ENCODE results near the gene KMT2D. TPM values are rescaled to one million over a fixed set of nuclear protein-coding genes. Genes with fewer than 3 reads are reported as not detected.
A peak's percentile ranks its signal among the peaks of the same experiment; 100 is the strongest.
"Not testable (repeated sequence)": the region's sequence is repeated elsewhere in the genome, so short reads cannot be mapped to it uniquely, and the experiment has no call there.

Gene KMT2D
- total RNA-seq, 2 donors from 2014 or later = 137 to 139 TPM

DNA sequence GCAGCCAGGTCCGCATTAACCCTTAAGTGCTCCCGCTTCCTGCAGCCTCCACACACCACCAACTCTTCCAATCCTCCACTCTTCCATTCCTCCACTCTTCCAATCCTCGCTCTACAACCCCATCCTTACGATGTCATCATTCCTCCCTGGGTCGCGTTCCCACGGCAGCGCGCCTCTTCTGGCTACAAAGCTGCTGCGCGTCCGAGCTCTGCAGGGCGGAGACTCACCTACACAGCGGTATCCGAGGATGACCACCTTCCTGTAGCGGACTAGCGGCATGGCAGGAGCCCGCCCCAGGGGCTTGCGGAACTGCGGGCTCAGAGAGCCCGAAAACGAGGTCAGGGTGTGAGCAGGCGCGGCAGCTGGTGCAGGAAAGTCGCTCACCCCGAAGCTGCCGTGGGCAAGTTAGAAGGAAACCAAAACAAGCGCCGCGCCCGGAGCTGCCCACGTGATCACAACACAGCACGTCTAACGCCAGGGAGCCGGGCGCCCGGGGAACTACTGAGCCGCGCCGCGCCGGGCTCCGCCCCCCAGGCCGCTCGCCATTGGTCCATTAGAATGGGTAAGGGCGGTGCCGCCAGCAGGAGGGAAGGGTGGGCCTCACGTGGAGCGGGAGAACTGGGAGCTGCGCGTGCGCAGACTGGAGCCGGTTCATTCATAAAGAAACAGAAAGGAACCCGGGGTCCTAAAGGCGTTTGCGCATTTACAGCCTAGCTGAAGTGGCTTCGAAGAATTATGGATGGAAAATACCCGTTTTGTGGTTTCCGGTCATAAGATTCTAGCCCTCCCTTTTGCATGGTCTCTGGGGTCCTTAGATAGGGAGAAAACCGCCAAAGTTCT lies 9.1 kb upstream of the KMT2D start, which contains the start of gene RHEBL1:
RHEBL1 (minus strand) TSS at position 473 of the 840 bp plus-strand sequence; CDS start at position 279, 194 bp downstream.
- Mint-ChIP-seq H3K27ac (peak within 1 kb of the TSS; percentile 100), H3K4me3 (peak within 1 kb of the TSS; percentile 99), H3K27me3 (no peaks in the 10 kb centered on the region), H3K4me1 (peaks cover 23% of the 10 kb centered on the region), H3K36me3 (ENCODE audit: low read depth) (peaks cover 4% of the 10 kb centered on the region)
- no peaks in the 10 kb centered on the region for H3K9me3 ChIP-seq (ENCODE audit: control insufficient read depth, low read length, poor library complexity, severe bottlenecking)
- peak; percentile 99 for ATAC-seq
- peak; percentile 95 to 99 (median 97) for DNase-seq

- DNase-seq = no peak
- H3K27ac Mint-ChIP-seq = peak overlapping the region; percentile 100
- H3K36me3 Mint-ChIP-seq (ENCODE audit: low read depth) = peaks cover 5% of the 10 kb centered on the region
- H3K9me3 ChIP-seq (ENCODE audit: control insufficient read depth, low read length, poor library complexity, severe bottlenecking) = no peaks in the 10 kb centered on the region
- peak overlapping the region; percentile 99 for H3K4me3 Mint-ChIP-seq
- no peaks in the 10 kb centered on the region for H3K27me3 Mint-ChIP-seq
- H3K4me1 Mint-ChIP-seq = peaks cover 24% of the 10 kb centered on the region
- ATAC-seq = no peak
Observed at GRCh38 chr12:49068879-49069506, 8.4 kb upstream of the KMT2D start.

GRCh38 chr12:49066120-49066519 lies 5.5 kb upstream of the KMT2D start:
- Mint-ChIP-seq H3K27me3 (no peaks in the 10 kb centered on the region), H3K36me3 (ENCODE audit: low read depth) (peaks cover 7% of the 10 kb centered on the region), H3K4me1 (peaks cover 29% of the 10 kb centered on the region), H3K4me3 (no peak overlapping the region), H3K27ac (no peak overlapping the region)
- no peak for DNase-seq
- no peaks in the 10 kb centered on the region for H3K9me3 ChIP-seq (ENCODE audit: control insufficient read depth, low read length, poor library complexity, severe bottlenecking)
- ATAC-seq = no peak

- peak overlapping the region; percentile 41 for H3K27ac Mint-ChIP-seq
- ATAC-seq (no peak), DNase-seq (no peak)
- peaks cover 7% of the 10 kb centered on the region for H3K36me3 Mint-ChIP-seq (ENCODE audit: low read depth)
- no peaks in the 10 kb centered on the region for H3K27me3 Mint-ChIP-seq
- H3K4me1 Mint-ChIP-seq = peaks cover 23% of the 10 kb centered on the region
- H3K9me3 ChIP-seq (ENCODE audit: control insufficient read depth, low read length, poor library complexity, severe bottlenecking) = no peaks in the 10 kb centered on the region
- H3K4me3 Mint-ChIP-seq = no peak overlapping the region
Observed at GRCh38 chr12:49064767-49065152, 4.2 kb upstream of the KMT2D start.

GRCh38 chr12:49061916-49062315 lies 1.3 kb upstream of the KMT2D start:
- Mint-ChIP-seq H3K27ac (peak overlapping the region; percentile 92), H3K4me1 (peaks cover 35% of the 10 kb centered on the region)
- H3K4me3 Mint-ChIP-seq; H3K9me3 ChIP-seq (ENCODE audit: control insufficient read depth, low read length, poor library complexity, severe bottlenecking); DNase-seq; H3K36me3 Mint-ChIP-seq (ENCODE audit: low read depth); H3K27me3 Mint-ChIP-seq; ATAC-seq: not testable (repeated sequence)

GRCh38 chr12:49061157-49061650 lies 610 bp upstream of the KMT2D start:
- ATAC-seq = no peak
- peaks cover 42% of the 10 kb centered on the region for H3K4me1 Mint-ChIP-seq

GRCh38 chr12:49059299-49060171 lies 1.1 kb downstream of the KMT2D start:
- peak; percentile 3 for ATAC-seq
- peak overlapping the region; percentile 95 for H3K4me3 Mint-ChIP-seq
- DNase-seq = no peak
- H3K27me3 Mint-ChIP-seq = no peaks in the 10 kb centered on the region
- peaks cover 58% of the 10 kb centered on the region for H3K4me1 Mint-ChIP-seq
- H3K27ac Mint-ChIP-seq = peak overlapping the region; percentile 96
- H3K9me3 ChIP-seq (ENCODE audit: control insufficient read depth, low read length, poor library complexity, severe bottlenecking) = no peaks in the 10 kb centered on the region
- peaks cover 7% of the 10 kb centered on the region for H3K36me3 Mint-ChIP-seq (ENCODE audit: low read depth)

More at GRCh38 chr12:49061157-49061650, 610 bp upstream of the KMT2D start:
- H3K9me3 ChIP-seq (ENCODE audit: control insufficient read depth, low read length, poor library complexity, severe bottlenecking) = no peaks in the 10 kb centered on the region
- H3K36me3 Mint-ChIP-seq (ENCODE audit: low read depth) = peaks cover 4% of the 10 kb centered on the region
- H3K27ac Mint-ChIP-seq = peak overlapping the region; percentile 92
- DNase-seq = no peak
- no peaks in the 10 kb centered on the region for H3K27me3 Mint-ChIP-seq
- H3K4me3 Mint-ChIP-seq = peak overlapping the region; percentile 93

DNA sequence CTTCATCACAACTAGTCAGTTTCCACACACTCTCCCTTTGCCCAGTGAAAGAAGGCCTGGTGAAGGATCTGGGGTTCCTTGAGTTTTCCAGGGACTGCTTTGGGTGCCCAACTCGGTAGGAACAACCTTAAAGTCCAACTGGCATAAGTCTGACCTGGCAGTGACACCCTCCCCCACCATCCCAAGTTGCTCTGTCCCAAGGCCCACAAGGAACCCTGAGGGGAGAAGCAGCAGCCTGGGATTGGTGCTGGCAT lies 1.6 kb downstream of the KMT2D start:
- ATAC-seq (no peak), DNase-seq (no peak)
- H3K9me3 ChIP-seq (ENCODE audit: control insufficient read depth, low read length, poor library complexity, severe bottlenecking) = no peaks in the 10 kb centered on the region
- Mint-ChIP-seq H3K4me1 (peaks cover 59% of the 10 kb centered on the region), H3K27ac (peak overlapping the region; percentile 96), H3K27me3 (no peaks in the 10 kb centered on the region), H3K36me3 (ENCODE audit: low read depth) (peaks cover 6% of the 10 kb centered on the region), H3K4me3 (peak overlapping the region; percentile 95)

DNA sequence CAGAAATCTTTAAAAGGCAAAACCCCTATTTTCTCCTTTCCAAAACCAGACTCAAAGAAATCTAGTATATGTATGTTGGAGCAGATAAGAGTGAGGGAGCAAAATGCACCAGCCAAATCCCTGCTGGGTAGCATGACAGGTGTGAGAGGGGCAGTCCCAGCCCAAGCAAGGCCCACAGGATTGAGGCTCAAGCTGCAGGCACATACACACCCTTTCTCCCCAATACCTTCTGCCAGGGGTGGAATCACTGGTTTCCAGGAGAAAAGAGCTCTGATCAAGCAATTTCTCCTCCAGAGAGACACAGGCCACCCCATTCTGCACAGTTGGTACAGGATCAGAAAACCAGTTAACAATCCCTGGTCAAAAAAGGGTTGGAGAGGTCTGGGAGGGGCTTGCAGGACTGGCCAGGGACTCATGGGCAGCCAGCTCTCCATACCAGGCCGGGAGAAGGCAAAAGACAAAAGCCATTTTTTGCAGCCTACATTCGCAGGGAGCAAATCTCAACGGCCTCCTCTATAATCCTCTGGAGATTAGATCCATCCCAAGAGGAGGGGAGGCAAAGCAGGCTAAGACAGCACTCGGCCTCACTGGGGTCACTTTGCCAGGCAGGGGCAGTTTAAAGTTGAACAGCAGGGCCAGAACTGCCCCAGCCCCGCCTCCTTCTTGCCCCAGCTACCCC lies 2.1 kb downstream of the KMT2D start:
- Mint-ChIP-seq H3K4me3 (peak overlapping the region; percentile 95), H3K27me3 (no peaks in the 10 kb centered on the region), H3K4me1 (peaks cover 54% of the 10 kb centered on the region), H3K36me3 (ENCODE audit: low read depth) (peaks cover 4% of the 10 kb centered on the region), H3K27ac (peak overlapping the region; percentile 96)
- DNase-seq = no peak
- H3K9me3 ChIP-seq (ENCODE audit: control insufficient read depth, low read length, poor library complexity, severe bottlenecking) = no peaks in the 10 kb centered on the region
- no peak for ATAC-seq

DNA sequence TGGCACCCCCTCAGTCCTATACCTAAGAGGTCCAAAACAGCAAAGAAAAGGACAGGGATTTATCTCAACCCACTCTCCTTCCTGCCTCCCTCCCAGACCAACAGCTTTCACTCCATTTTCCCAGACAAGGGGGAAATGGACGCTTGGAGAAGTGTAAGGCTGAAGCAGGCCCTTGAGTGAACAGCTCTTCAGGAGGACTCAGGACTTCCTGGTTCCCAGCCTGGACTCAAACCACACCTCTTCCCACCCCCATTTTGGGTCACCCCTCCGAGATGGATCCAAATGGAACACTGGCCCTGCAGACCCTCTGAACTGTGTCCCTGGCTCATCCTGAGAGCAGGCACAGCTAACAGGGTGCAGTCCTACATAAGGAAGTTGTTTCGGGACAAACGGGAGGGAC lies 2.7 kb downstream of the KMT2D start:
- DNase-seq (no peak), ATAC-seq (no peak)
- Mint-ChIP-seq H3K4me3 (peak overlapping the region; percentile 95), H3K27me3 (no peaks in the 10 kb centered on the region), H3K36me3 (ENCODE audit: low read depth) (peaks cover 7% of the 10 kb centered on the region), H3K4me1 (peaks cover 54% of the 10 kb centered on the region), H3K27ac (peak overlapping the region; percentile 96)
- no peaks in the 10 kb centered on the region for H3K9me3 ChIP-seq (ENCODE audit: control insufficient read depth, low read length, poor library complexity, severe bottlenecking)

DNA sequence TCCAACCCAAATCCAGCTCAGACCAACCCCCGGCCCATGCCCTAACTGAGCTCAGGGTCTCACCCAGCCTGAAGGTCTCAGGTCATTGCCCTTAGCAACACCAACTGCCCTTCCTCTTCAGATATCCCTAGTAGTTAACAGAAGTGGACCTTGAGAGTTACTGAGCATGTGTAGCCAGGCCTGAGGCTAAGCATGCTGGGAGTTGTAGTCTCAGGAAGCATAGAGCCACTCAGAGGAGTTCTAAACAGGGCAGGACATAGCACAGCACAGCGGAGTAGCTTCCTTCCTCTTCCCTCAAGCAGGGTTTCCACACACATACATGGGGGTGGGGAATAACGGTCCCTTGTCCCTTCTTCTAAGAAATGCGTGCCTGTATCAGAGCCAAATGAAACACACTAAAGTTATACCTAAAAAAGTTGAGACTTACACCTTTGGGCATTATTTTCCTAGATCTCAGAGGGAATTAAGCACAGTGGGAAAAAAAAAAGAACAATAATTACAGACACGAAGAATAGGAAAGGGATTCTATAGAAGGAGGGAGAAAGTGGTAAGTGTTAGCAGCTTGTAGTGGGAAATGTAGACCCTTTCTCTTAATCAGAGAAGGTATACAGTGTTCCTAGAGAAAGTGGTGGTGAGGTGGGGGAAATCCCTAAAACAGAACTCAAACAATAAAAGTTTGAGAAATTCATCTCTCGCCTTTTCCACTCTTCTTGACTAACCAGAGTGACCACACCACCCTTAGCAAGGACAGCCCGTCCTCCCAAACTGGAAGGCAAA lies 4.4 kb downstream of the KMT2D start:
- H3K27ac Mint-ChIP-seq = peak overlapping the region; percentile 96
- peaks cover 15% of the 10 kb centered on the region for H3K36me3 Mint-ChIP-seq (ENCODE audit: low read depth)
- peaks cover 57% of the 10 kb centered on the region for H3K4me1 Mint-ChIP-seq
- DNase-seq (peak in 1 of 3 donors; percentile 28), ATAC-seq (peak; percentile 75)
- no peaks in the 10 kb centered on the region for H3K9me3 ChIP-seq (ENCODE audit: control insufficient read depth, low read length, poor library complexity, severe bottlenecking)
- peak overlapping the region; percentile 95 for H3K4me3 Mint-ChIP-seq
- H3K27me3 Mint-ChIP-seq = no peaks in the 10 kb centered on the region

DNA sequence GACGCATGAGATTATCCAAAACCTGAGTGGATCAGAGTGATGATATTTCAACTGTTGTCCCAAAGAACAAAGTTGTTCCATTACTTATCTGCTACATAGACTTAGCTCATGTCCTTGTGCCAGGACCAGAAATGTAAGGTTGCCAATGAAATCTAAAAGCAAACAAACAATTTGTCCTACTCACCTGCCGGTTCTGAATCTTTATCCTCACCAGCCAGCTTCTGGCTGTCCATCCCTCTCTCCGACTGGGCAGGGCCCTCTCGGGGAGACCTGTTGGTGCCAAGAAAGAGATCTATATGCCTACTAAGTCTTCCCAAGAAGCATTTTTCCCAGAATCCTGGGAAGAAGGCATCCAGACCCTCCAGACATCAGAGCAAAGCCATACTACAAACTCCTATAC lies 5.5 kb downstream of the KMT2D start:
- DNase-seq (no peak), ATAC-seq (no peak)
- Mint-ChIP-seq H3K4me3 (peak overlapping the region; percentile 39), H3K27me3 (no peaks in the 10 kb centered on the region), H3K36me3 (ENCODE audit: low read depth) (peaks cover 21% of the 10 kb centered on the region), H3K27ac (peak overlapping the region; percentile 96), H3K4me1 (peaks cover 58% of the 10 kb centered on the region)
- H3K9me3 ChIP-seq (ENCODE audit: control insufficient read depth, low read length, poor library complexity, severe bottlenecking) = no peaks in the 10 kb centered on the region

Data from T-helper 17 cell (primary cell).